ENCODE measurements around the gene ATP2A1.
A peak's percentile ranks its signal among the peaks of the same experiment; 100 is the strongest.
"Not testable (repeated sequence)": the region's sequence is repeated elsewhere in the genome, so short reads cannot be mapped to it uniquely, and the experiment has no call there.

The ATP2A1 gene

DNA sequence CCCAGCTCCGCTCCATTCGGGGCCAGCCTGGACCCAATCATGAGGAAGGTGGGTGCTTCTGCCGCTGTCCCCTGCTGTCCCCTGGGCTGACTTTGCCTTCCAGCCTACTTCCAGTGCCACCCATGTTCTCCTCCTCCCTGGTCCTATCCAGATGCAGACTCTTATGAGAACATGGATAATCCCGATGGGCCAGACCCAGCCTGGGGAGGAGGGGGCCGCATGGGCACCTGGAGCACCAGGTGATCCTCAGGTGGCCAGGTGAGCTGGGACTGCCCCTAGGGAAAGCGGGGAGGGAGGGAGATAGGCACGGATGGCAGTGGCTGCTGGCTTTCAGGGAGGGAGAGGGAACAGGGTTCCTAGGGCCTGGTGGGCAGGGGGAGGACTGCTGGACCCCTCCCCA is 60.4 kb downstream of the ATP2A1 start:
- no peak for DNase-seq

DNA sequence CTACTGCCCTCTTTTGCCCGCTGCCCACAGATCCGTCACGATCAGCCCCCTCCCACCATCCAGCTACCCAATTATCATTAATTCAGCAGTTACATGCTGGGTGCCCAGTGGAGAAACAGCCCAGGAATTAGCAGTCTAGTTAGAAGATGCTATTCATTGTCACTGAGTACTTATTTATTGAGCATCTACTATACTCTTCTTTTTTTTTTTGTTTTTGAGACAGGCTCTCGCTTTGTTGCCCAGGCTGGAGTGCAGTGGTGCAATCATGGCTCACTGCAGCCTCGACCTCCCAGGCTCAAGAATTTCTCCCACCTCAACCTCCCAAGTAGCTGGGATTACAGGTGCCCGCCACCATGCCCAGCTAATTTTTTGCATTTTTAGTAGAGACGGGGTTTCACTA is 61.5 kb downstream of the ATP2A1 start:
- not testable (repeated sequence) for DNase-seq

DNA sequence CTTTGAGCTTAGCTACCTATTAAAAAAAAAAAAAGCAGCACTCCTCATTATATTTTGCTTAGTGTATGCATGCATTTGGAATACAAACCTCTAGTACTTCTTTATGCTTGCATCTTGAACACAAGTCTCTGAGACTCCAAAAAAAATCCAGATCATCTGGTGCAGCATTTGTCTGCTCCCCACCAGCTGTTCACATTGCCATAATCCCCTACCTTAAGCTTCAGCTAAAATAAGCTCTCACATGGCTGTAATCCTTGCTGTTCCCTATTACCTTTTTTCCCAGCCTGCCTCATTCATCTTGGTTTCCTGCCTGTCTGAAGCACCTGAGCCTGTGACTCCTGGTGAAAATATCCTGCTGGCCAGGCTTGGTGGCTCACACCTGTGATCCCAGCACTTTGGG is 65.0 kb downstream of the ATP2A1 start:
- no peak for DNase-seq

DNA sequence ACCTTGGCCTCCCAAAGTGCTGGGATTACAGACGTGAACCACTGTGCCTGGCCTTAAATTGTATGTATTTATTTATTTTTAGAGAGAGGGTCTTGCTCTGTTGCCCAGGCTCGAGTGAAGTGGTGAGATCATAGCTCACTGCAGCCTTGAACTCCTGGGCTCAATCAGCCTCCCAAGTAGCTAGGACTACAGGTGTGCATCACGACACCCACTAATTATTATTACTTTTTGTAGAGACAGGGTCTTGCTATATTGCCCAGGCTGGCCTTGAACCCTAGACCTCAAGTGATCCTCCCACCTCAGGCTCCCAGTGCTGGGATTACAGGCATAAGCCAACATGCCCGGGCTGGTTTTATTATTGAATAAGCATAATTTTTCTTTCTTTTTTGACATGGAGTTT is 68.4 kb downstream of the ATP2A1 start:
- DNase-seq: no peak

DNA sequence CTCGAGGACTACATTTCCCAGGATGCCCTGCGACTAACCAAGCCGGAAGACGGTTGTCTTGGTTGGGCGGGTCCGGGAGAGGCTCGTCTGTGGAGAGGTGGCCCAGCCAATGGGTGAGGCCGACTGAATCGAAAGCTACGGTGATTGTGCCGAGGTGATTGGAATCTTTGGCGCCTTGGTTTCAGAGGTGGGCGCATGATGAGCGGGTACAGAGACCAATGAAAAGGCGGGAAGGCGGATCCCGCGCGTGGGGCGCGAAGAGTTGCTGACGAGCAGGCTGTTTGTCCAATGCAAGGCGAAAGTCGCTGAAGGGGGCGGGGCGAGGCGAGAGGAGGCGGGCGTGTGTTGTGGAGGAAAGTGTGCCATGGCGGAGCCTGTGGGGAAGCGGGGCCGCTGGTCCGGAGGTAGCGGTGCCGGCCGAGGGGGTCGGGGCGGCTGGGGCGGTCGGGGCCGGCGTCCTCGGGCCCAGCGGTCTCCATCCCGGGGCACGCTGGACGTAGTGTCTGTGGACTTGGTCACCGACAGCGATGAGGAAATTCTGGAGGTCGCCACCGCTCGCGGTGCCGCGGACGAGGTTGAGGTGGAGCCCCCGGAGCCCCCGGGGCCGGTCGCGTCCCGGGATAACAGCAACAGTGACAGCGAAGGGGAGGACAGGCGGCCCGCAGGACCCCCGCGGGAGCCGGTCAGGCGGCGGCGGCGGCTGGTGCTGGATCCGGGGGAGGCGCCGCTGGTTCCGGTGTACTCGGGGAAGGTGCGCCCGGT is 72.5 kb downstream of the ATP2A1 start, which contains the start of gene NFATC2IP:
TSS of gene NFATC2IP (plus strand) at position 290 of the 762 bp plus-strand sequence. CDS start at position 365, 75 bp downstream.
- DNase-seq: peak; percentile 100

DNA sequence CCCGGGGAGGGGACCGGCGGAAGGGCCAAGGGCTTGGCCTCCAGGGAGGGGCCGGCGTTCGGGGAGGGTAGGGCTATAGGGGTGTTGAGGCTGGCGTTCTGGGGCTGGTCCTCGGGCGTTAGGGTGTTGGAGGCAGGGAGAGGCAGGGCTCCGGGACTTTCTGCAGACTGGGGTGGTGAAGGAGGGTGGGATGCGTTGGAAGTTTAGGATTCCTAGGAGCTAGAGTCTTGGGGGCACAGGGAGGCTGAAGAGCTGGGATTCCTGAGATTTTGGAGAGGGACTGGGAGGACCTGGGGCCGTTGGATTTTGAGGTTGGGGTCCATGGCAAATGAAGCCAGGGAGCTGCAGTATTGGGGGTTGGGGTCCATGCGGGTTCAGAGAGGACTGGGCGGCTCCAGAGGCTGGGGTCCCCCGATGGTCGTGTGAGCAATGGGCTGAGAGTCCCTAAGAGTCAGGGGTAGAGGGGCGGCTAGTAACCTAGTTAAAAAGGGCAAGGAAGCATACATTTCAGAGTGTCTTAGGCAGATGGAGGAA is 73.2 kb downstream of the ATP2A1 start:
- no peak for DNase-seq

Measured in islet precursor cell (in vitro differentiated cells).